WERI-Rb-1 (cell line): ENCODE measurements around the gene MDM2.
A peak's percentile ranks its signal among the peaks of the same experiment; 100 is the strongest.

Experiments
- DNase-seq: peaks from one replicate; pipeline ENCODE4 v3.0.0-alpha.2; 2020
- H3K27ac ChIP-seq: fragments of 250-450 bp; sonication (Bioruptor Pico); 2 replicates; pipeline ENCODE4 v1.5.1; 2020; ENCODE audit warnings: mild to moderate bottlenecking, moderate library complexity
- H3K27me3 ChIP-seq: fragments of 250-450 bp; sonication (Bioruptor Pico); 2 replicates; pipeline ENCODE4 v1.5.1; 2021; ENCODE audit warnings: mild to moderate bottlenecking, low read depth, moderate library complexity; ENCODE audit not compliant: insufficient read depth, severe bottlenecking
- H3K36me3 ChIP-seq: fragments of 250-450 bp; sonication (Bioruptor Pico); 2 replicates; pipeline ENCODE4 v1.5.1; 2020; ENCODE audit warnings: mild to moderate bottlenecking, moderate library complexity
- H3K4me3 ChIP-seq: 2 replicates; pipeline ENCODE4 v1.5.1; 2011; ENCODE audit warnings: low read depth, mild to moderate bottlenecking, control low read depth, low read length
- H3K9me3 ChIP-seq: fragments of 250-450 bp; sonication (Bioruptor Pico); 2 replicates; pipeline ENCODE4 v1.5.1; 2021; ENCODE audit warnings: mild to moderate bottlenecking, moderate library complexity; ENCODE audit not compliant: severe bottlenecking
- CTCF ChIP-seq: IDR thresholded peaks from 2 replicates; pipeline ENCODE4 v1.5.1; 2011; ENCODE audit warnings: low read depth, mild to moderate bottlenecking, control low read depth, inconsistent platforms, low read length

The MDM2 gene

GRCh38 chr12:68870443-68870842, 62.5 kb downstream of the MDM2 start:
- TF ChIP-seq CTCF = no peak

GRCh38 chr12:68871396-68871795, 63.4 kb downstream of the MDM2 start:
- H3K36me3 ChIP-seq = no peaks in the 10 kb centered on the region
- H3K9me3 ChIP-seq = no peaks in the 10 kb centered on the region
- H3K27me3 ChIP-seq = no peaks in the 10 kb centered on the region
- no peak overlapping the region for H3K4me3 ChIP-seq
- H3K27ac ChIP-seq = no peak overlapping the region
- DNase-seq = no peak
- no peak for TF ChIP-seq CTCF

More at GRCh38 chr12:68870443-68870842, 62.5 kb downstream of the MDM2 start:
- no peaks in the 10 kb centered on the region for H3K27me3 ChIP-seq
- H3K36me3 ChIP-seq = no peaks in the 10 kb centered on the region
- DNase-seq = no peak
- no peak overlapping the region for H3K27ac ChIP-seq
- no peak overlapping the region for H3K4me3 ChIP-seq
- H3K9me3 ChIP-seq = no peaks in the 10 kb centered on the region

GRCh38 chr12:68871921-68872320, 63.9 kb downstream of the MDM2 start:
- no peaks in the 10 kb centered on the region for H3K36me3 ChIP-seq
- no peaks in the 10 kb centered on the region for H3K27me3 ChIP-seq
- no peak overlapping the region for H3K27ac ChIP-seq
- no peak for TF ChIP-seq CTCF
- peak; percentile 17 for DNase-seq
- H3K9me3 ChIP-seq = no peaks in the 10 kb centered on the region
- no peak overlapping the region for H3K4me3 ChIP-seq

GRCh38 chr12:68873316-68873715, 65.3 kb downstream of the MDM2 start:
- no peak for TF ChIP-seq CTCF
- no peak overlapping the region for H3K27ac ChIP-seq
- H3K27me3 ChIP-seq = no peaks in the 10 kb centered on the region
- DNase-seq = no peak
- H3K36me3 ChIP-seq = no peaks in the 10 kb centered on the region
- no peaks in the 10 kb centered on the region for H3K9me3 ChIP-seq
- H3K4me3 ChIP-seq = no peak overlapping the region

- no peak for TF ChIP-seq CTCF
- no peak overlapping the region for H3K4me3 ChIP-seq
- no peak for DNase-seq
- no peaks in the 10 kb centered on the region for H3K36me3 ChIP-seq
- no peaks in the 10 kb centered on the region for H3K9me3 ChIP-seq
- H3K27ac ChIP-seq = no peak overlapping the region
- no peaks in the 10 kb centered on the region for H3K27me3 ChIP-seq
Observed at GRCh38 chr12:68876461-68876860, 68.5 kb downstream of the MDM2 start.

- H3K27ac ChIP-seq = no peak overlapping the region
- H3K36me3 ChIP-seq = no peaks in the 10 kb centered on the region
- no peak for TF ChIP-seq CTCF
- no peak overlapping the region for H3K4me3 ChIP-seq
- no peak for DNase-seq
- no peaks in the 10 kb centered on the region for H3K27me3 ChIP-seq
- H3K9me3 ChIP-seq = peaks cover 3% of the 10 kb centered on the region
Observed at GRCh38 chr12:68877583-68877982, 69.6 kb downstream of the MDM2 start.
